ENCODE results near the gene ARHGEF28.

DNA sequence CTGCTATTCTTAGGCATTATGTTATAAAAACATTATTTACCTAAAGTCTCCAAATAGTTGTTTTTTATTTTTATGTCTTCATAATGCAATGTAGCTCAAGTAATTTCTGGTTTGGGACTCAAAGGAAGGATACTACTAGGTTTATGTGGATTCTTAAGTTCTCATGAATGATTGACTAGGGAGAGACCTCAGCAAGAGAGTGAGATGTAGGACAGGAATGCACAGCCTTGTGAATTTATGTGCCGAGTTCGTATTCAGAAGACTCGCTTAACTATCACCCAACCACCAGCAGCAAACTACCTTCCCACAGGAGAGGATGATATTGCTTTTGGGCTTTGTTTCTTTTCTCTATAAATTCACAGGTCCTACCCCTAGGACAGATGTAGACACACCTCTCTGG, 282.9 kb downstream of the ARHGEF28 start:
- no peak for TF ChIP-seq POLR2A (IDR thresholded peaks at IDR 0.05)
- TF ChIP-seq, protein P1, sequence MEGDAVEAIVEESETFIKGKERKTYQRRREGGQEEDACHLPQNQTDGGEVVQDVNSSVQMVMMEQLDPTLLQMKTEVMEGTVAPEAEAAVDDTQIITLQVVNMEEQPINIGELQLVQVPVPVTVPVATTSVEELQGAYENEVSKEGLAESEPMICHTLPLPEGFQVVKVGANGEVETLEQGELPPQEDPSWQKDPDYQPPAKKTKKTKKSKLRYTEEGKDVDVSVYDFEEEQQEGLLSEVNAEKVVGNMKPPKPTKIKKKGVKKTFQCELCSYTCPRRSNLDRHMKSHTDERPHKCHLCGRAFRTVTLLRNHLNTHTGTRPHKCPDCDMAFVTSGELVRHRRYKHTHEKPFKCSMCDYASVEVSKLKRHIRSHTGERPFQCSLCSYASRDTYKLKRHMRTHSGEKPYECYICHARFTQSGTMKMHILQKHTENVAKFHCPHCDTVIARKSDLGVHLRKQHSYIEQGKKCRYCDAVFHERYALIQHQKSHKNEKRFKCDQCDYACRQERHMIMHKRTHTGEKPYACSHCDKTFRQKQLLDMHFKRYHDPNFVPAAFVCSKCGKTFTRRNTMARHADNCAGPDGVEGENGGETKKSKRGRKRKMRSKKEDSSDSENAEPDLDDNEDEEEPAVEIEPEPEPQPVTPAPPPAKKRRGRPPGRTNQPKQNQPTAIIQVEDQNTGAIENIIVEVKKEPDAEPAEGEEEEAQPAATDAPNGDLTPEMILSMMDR (IDR thresholded peaks at IDR 0.05) = no peak
- no peak for TF ChIP-seq POLR2AphosphoS5 (IDR thresholded peaks at IDR 0.05)
- TF ChIP-seq EP300 (IDR thresholded peaks at IDR 0.05; ENCODE audit: low read depth) = no peak
